Metanephros (tissue), 2 donors: Measurements from ENCODE around the gene FLVCR1. TPM values are rescaled to one million over a fixed set of nuclear protein-coding genes. Genes with fewer than 3 reads are reported as not detected.

Experiments
- small RNA-seq: library from RNA; depleted of rRNA; stranded (forward); fragments of <200 nt; gene quantifications from one replicate; pipeline ENCODE3, GENCODE V24; 2014; ENCODE audit warnings: low replicate concordance
- total RNA-seq: library from RNA; depleted of rRNA; stranded (reverse); fragments of >200 nt; gene quantifications from one replicate; pipeline ENCODE4 v1.2.3, GENCODE V29; 2014

The FLVCR1 gene
- 18.6 TPM for total RNA-seq

DNA sequence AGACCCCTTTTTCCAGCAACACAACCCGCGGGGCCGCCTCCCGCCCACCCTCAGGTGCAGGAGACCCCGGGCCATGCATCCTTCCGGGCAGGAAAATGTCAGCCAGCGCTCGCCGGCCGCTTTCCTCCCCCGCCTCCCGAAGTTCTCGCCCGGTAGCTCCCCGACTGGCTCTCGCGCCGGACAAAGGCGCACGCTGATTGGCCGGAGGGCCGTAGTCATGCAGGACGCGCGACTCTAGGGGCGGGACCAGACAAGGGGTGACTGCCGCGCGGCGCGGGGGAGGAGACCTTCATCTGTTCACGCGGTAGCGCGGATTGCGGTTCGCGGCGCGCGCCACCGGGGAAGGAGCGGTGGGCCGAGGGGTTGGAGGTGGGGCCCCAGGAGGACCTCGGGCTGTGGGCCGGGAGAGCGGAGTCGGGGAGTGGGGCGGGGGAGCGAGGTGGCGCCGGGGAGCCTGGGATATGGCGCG lies at the start of gene FLVCR1:
TSS of gene FLVCR1 (plus strand) at position 284 of the 469 bp plus-strand sequence. CDS start at position 462, 178 bp downstream.

DNA sequence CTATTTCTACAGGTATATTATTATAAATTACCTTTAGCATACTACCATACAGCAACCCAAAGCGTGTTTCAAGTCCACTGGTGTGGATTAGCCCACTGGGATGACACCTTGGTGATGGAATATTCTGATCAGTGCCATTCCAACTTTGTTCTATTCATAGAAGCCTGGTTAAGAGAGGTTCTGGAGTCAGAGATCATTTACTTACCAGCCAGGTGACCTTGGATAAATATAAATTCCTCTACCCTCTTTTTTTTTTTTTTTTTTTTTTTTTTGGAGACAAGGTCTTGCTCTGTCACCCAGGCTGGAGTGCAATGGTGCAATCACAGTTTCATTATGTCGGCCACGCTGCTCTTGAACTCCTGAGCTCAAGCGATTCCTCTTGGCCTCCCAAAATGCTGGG lies 10.5 kb upstream of the FLVCR1 start, which contains the start of gene SPATA45:
TSS of gene SPATA45 (minus strand) at position 101 of the 400 bp plus-strand sequence. CDS start 11,500 bp downstream, outside the sequence.

Small RNAs within 50 kb of the gene (small RNA-seq; reads per million reads assigned to genes)
- gene AC104333.1 = not detected
- not detected for gene AC104333.2

Other genes with a start within 250 kb of the FLVCR1 start
- 36.6 TPM for gene ATF3, start 249.5 kb upstream of the FLVCR1 start, total RNA-seq
- gene BATF3, start 158.4 kb upstream of the FLVCR1 start, total RNA-seq = 1.9 TPM
- gene NSL1, start 66.5 kb upstream of the FLVCR1 start, total RNA-seq = 50.6 TPM
- 13.0 TPM for gene TATDN3, start 66.4 kb upstream of the FLVCR1 start, total RNA-seq
- 0.47 TPM for gene SPATA45, start 10.6 kb upstream of the FLVCR1 start, total RNA-seq
- gene VASH2, start 92.3 kb downstream of the FLVCR1 start, total RNA-seq = 21.6 TPM
- 54.5 TPM for gene ANGEL2, start 157.6 kb downstream of the FLVCR1 start, total RNA-seq
- 32.4 TPM for gene RPS6KC1, start 193.0 kb downstream of the FLVCR1 start, total RNA-seq